ENCODE measurements around the gene IL10RB.
A peak's percentile ranks its signal among the peaks of the same experiment; 100 is the strongest.
"Not testable (repeated sequence)": the region's sequence is repeated elsewhere in the genome, so short reads cannot be mapped to it uniquely, and the experiment has no call there.

The IL10RB gene

GRCh38 chr21:33241846-33242245, 24.3 kb upstream of the IL10RB start:
- no peak for DNase-seq

GRCh38 chr21:33242846-33243245, 23.3 kb upstream of the IL10RB start:
- not testable (repeated sequence) for DNase-seq

GRCh38 chr21:33244082-33244778, 21.9 kb upstream of the IL10RB start:
- no peak for DNase-seq

- no peak for DNase-seq
These were observed 21.4 kb upstream of the IL10RB start for GRCh38 chr21:33244779-33245105.

GRCh38 chr21:33245289-33245918, 20.8 kb upstream of the IL10RB start:
- no peak for DNase-seq

- DNase-seq, result no peak
These were observed 19.7 kb upstream of the IL10RB start for GRCh38 chr21:33246506-33246905.

GRCh38 chr21:33246963-33247362, 19.2 kb upstream of the IL10RB start:
- DNase-seq, result no peak

- no peak for DNase-seq
These were observed 18.6 kb upstream of the IL10RB start for GRCh38 chr21:33247599-33247998.

- DNase-seq, result no peak
These were observed 16.7 kb upstream of the IL10RB start for GRCh38 chr21:33249331-33250002.

GRCh38 chr21:33251119-33251518, 15.0 kb upstream of the IL10RB start:
- no peak for DNase-seq

- DNase-seq, result not testable (repeated sequence)
These were observed 12.8 kb upstream of the IL10RB start for GRCh38 chr21:33253382-33253781.

- DNase-seq, result no peak
These were observed 11.4 kb upstream of the IL10RB start for GRCh38 chr21:33254766-33255165.

- no peak for DNase-seq
These were observed 10.8 kb upstream of the IL10RB start for GRCh38 chr21:33255404-33255803.

GRCh38 chr21:33256019-33256418, 10.1 kb upstream of the IL10RB start:
- DNase-seq, result no peak

GRCh38 chr21:33257094-33257803, 8.9 kb upstream of the IL10RB start:
- no peak for DNase-seq

- no peak for DNase-seq
These were observed 7.7 kb upstream of the IL10RB start for GRCh38 chr21:33258475-33258874.

- DNase-seq, result no peak
These were observed 6.7 kb upstream of the IL10RB start for GRCh38 chr21:33259428-33259827.

- DNase-seq, result no peak
These were observed 6.2 kb upstream of the IL10RB start for GRCh38 chr21:33259995-33260394.

- DNase-seq, result no peak
These were observed 4.5 kb upstream of the IL10RB start for GRCh38 chr21:33261635-33262034.

GRCh38 chr21:33262921-33263320, 3.2 kb upstream of the IL10RB start:
- DNase-seq, result no peak

GRCh38 chr21:33264561-33264960, 1.6 kb upstream of the IL10RB start:
- no peak for DNase-seq

- DNase-seq, result peak; percentile 33
These were observed 510 bp upstream of the IL10RB start for GRCh38 chr21:33265664-33266049.

GRCh38 chr21:33266789-33267135, 595 bp downstream of the IL10RB start:
- DNase-seq, result no peak

- no peak for DNase-seq
These were observed 1.1 kb downstream of the IL10RB start for GRCh38 chr21:33267250-33267649.

All from activated naive CD4-positive, alpha-beta T cell treated with anti-CD3 and anti-CD28 coated beads, Interleukin-2, amount 50 U/mL, for 16 hours (primary cell).